OCI-LY7 (cell line): ENCODE data around the gene KLHDC8A.

Experiments used
- CTCF ChIP-seq: fragments of 200-600 bp; sonication (generic); conservative IDR thresholded peaks from 2 replicates; pipeline ENCODE4 v1.5.1; 2014; ENCODE audit warnings: mild to moderate bottlenecking, antibody characterized with exemption, low read length, moderate library complexity, mixed read lengths
- EZH2phosphoT487 ChIP-seq: fragments of 200-600 bp; sonication (generic); IDR thresholded peaks from 2 replicates; pipeline ENCODE4 v1.6.1; 2018; ENCODE audit warnings: low read depth, borderline replicate concordance, mild to moderate bottlenecking, mixed run types, antibody characterized with exemption, low read length, moderate library complexity, mixed read lengths

GRCh38 chr1:205335692-205336091, 21.0 kb downstream of the KLHDC8A start:
- TF ChIP-seq CTCF (peak; percentile 100), EZH2phosphoT487 (no peak)
